ENCODE measurements around the gene CCSER1.

The CCSER1 gene

GRCh38 chr4:90745176-90745575, 618.0 kb downstream of the CCSER1 start:
- Histone ChIP-seq H3K4me3 (ENCODE audit: low read length, poor library complexity, severe bottlenecking) (no peak overlapping the region), H2AFZ (ENCODE audit: low read length) (no peak overlapping the region), H4K20me1 (ENCODE audit: insufficient read depth, low read length, poor library complexity, severe bottlenecking) (no peaks in the 10 kb centered on the region), H3K79me2 (ENCODE audit: insufficient read depth, low read length) (no peaks in the 10 kb centered on the region), H3K4me2 (ENCODE audit: low read depth, low read length, poor library complexity, severe bottlenecking) (no peak overlapping the region), H3K9me3 (ENCODE audit: insufficient read depth, low read depth, low read length) (no peaks in the 10 kb centered on the region), H3K36me3 (ENCODE audit: insufficient read depth, low read length) (no peaks in the 10 kb centered on the region), H3K9ac (ENCODE audit: low read depth, low read length, poor library complexity, severe bottlenecking) (no peak overlapping the region), H3K9me2 (replicated peaks; ENCODE audit: low read depth, low read length) (0 out of 2 replicates have a peak, but pooled peaks cover 5% of the 10 kb centered on the region), H3F3A (ENCODE audit: low read depth) (no peaks in the 10 kb centered on the region), H3K4me1 (ENCODE audit: insufficient read depth, low read length, poor library complexity, severe bottlenecking) (no peaks in the 10 kb centered on the region), H3K27me3 (ENCODE audit: insufficient read depth, low read length, poor library complexity, severe bottlenecking) (no peaks in the 10 kb centered on the region)
- TF ChIP-seq, protein P1, sequence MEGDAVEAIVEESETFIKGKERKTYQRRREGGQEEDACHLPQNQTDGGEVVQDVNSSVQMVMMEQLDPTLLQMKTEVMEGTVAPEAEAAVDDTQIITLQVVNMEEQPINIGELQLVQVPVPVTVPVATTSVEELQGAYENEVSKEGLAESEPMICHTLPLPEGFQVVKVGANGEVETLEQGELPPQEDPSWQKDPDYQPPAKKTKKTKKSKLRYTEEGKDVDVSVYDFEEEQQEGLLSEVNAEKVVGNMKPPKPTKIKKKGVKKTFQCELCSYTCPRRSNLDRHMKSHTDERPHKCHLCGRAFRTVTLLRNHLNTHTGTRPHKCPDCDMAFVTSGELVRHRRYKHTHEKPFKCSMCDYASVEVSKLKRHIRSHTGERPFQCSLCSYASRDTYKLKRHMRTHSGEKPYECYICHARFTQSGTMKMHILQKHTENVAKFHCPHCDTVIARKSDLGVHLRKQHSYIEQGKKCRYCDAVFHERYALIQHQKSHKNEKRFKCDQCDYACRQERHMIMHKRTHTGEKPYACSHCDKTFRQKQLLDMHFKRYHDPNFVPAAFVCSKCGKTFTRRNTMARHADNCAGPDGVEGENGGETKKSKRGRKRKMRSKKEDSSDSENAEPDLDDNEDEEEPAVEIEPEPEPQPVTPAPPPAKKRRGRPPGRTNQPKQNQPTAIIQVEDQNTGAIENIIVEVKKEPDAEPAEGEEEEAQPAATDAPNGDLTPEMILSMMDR (conservative IDR thresholded peaks at IDR 0.05; ENCODE audit: low read length), result no peak
- no peak for TF ChIP-seq EZH2phosphoT487 (IDR thresholded peaks at IDR 0.05; ENCODE audit: borderline replicate concordance)

DNA sequence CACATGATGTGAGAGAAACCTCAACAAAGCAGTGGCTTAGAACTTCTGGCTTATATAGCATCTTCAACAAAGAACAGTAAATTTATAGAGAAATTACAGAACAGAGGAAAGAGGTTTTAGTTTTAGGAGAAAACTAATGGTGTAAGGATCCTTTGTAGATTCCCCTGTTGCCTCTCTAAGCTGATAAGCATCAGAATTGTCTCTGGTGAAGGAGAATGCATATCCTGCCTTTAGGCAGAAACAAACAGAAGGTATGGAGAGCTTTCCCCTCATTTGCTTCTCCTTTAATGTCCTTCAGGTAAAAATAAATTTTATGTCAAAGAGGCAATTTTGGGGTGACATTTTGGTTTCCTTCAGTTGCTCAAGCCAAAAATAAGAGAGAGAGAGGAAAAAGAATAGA, 625.9 kb downstream of the CCSER1 start:
- TF ChIP-seq, protein P1 (conservative IDR thresholded peaks at IDR 0.05; ENCODE audit: low read length), result no peak
- TF ChIP-seq EZH2phosphoT487 (IDR thresholded peaks at IDR 0.05; ENCODE audit: borderline replicate concordance), result no peak
- Histone ChIP-seq H3K4me3 (ENCODE audit: low read length, poor library complexity, severe bottlenecking) (no peak overlapping the region), H3K4me2 (ENCODE audit: low read depth, low read length, poor library complexity, severe bottlenecking) (no peak overlapping the region), H3K36me3 (ENCODE audit: insufficient read depth, low read length) (no peaks in the 10 kb centered on the region), H3K4me1 (ENCODE audit: insufficient read depth, low read length, poor library complexity, severe bottlenecking) (no peaks in the 10 kb centered on the region), H3F3A (ENCODE audit: low read depth) (no peaks in the 10 kb centered on the region), H3K9me3 (ENCODE audit: insufficient read depth, low read depth, low read length) (no peaks in the 10 kb centered on the region), H3K9ac (ENCODE audit: low read depth, low read length, poor library complexity, severe bottlenecking) (no peak overlapping the region), H3K27me3 (ENCODE audit: insufficient read depth, low read length, poor library complexity, severe bottlenecking) (no peaks in the 10 kb centered on the region), H2AFZ (ENCODE audit: low read length) (no peak overlapping the region), H3K79me2 (ENCODE audit: insufficient read depth, low read length) (no peaks in the 10 kb centered on the region), H4K20me1 (ENCODE audit: insufficient read depth, low read length, poor library complexity, severe bottlenecking) (no peaks in the 10 kb centered on the region), H3K9me2 (replicated peaks; ENCODE audit: low read depth, low read length) (no peaks in the 10 kb centered on the region)

DNA sequence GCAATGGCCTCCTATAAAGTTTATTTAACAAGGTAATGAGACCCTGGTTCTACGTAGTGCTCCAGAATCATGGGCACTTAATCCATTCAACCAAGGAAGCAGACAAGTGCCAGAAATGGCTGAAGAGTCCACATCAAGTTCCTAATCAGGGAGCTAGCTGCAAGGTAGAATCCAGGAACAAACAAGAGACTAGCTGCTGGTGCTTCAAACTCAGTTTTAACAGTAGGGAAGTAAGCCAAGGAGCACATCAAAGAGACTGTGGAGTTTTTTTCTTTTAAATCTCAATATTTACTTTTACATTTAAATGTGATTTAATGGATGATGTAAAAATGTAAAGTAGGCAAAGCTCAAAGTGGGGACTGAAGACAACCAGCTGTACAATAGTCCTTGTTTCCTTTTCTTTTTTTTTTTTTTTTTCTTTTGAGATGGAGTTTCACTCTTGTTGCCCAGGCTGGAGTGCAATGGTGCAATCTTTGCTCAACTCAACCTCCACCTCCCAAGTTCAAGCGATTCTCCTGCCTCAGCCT, 630.4 kb downstream of the CCSER1 start:
- Histone ChIP-seq H2AFZ (ENCODE audit: low read length) (peak overlapping the region; percentile 13; the same call in 1 of the 2 replicates), H3K4me2 (ENCODE audit: low read depth, low read length, poor library complexity, severe bottlenecking) (no peak overlapping the region), H3K9ac (ENCODE audit: low read depth, low read length, poor library complexity, severe bottlenecking) (no peak overlapping the region), H3K9me2 (replicated peaks; ENCODE audit: low read depth, low read length) (no peaks in the 10 kb centered on the region), H3K27me3 (ENCODE audit: insufficient read depth, low read length, poor library complexity, severe bottlenecking) (no peaks in the 10 kb centered on the region), H4K20me1 (ENCODE audit: insufficient read depth, low read length, poor library complexity, severe bottlenecking) (no peaks in the 10 kb centered on the region), H3K9me3 (ENCODE audit: insufficient read depth, low read depth, low read length) (no peaks in the 10 kb centered on the region), H3F3A (ENCODE audit: low read depth) (no peaks in the 10 kb centered on the region), H3K36me3 (ENCODE audit: insufficient read depth, low read length) (no peaks in the 10 kb centered on the region), H3K79me2 (ENCODE audit: insufficient read depth, low read length) (no peaks in the 10 kb centered on the region), H3K4me1 (ENCODE audit: insufficient read depth, low read length, poor library complexity, severe bottlenecking) (no peaks in the 10 kb centered on the region), H3K4me3 (ENCODE audit: low read length, poor library complexity, severe bottlenecking) (no peak overlapping the region)
- no peak for TF ChIP-seq EZH2phosphoT487 (IDR thresholded peaks at IDR 0.05; ENCODE audit: borderline replicate concordance)
- TF ChIP-seq, protein P1 (conservative IDR thresholded peaks at IDR 0.05; ENCODE audit: low read length), result no peak

Measured in Loucy (cell line).